Thyroid gland (tissue), 4 donors: ENCODE results near the gene C3AR1.

Experiments
- CTCF ChIP-seq, 6 experiments: fragments of 200-600 bp in 3 of 6; fragments of 450-650 bp in 3 of 6; sonication (generic) in 3 of 6; IDR thresholded peaks; one replicate each; pipeline ENCODE4 v1.5.1; 2016 to 2019; ENCODE audit warnings: antibody characterized with exemption in 6 of 6, mild to moderate bottlenecking in 2 of 6, inconsistent platforms in 1 of 6, moderate library complexity in 1 of 6
- POLR2A ChIP-seq, 2 donors: fragments of 450-650 bp; IDR thresholded peaks; one replicate each; pipeline ENCODE4 v1.6.1; 2017; ENCODE audit warnings: antibody characterized with exemption in 2 of 2, mild to moderate bottlenecking in 2 of 2, moderate library complexity in 1 of 2

- TF ChIP-seq CTCF (IDR thresholded peaks at IDR 0.05) (no peak), POLR2A (IDR thresholded peaks at IDR 0.05) (no peak)
Measured at GRCh38 chr12:8099235-8099634, 33.1 kb upstream of the C3AR1 start.
